GM06990 (cell line): ENCODE results near the gene USP53.

Experiments used
- DNase-seq: peaks from one replicate; pipeline ENCODE4 v3.0.0-alpha.2; 2011; ENCODE audit not compliant: insufficient read length; ENCODE audit errors: extremely low read depth
- H3K27me3 ChIP-seq: replicated peaks from 2 replicates; pipeline ENCODE4 v1.6.0; 2011; ENCODE audit warnings: low read length; ENCODE audit not compliant: control insufficient read depth, insufficient read depth
- H3K36me3 ChIP-seq: 2 replicates; pipeline ENCODE4 v1.5.1; 2011; ENCODE audit warnings: low read length; ENCODE audit not compliant: control insufficient read depth, insufficient read depth
- H3K4me3 ChIP-seq: replicated peaks from 2 replicates; pipeline ENCODE4 v1.5.1; 2011; ENCODE audit warnings: low read depth, mild to moderate bottlenecking, control low read depth, low read length
- TF ChIP-seq, protein P1 (sequence below): IDR thresholded peaks from 2 replicates; pipeline ENCODE4 v1.5.1; 2011; ENCODE audit warnings: low read length, control low read depth, mild to moderate bottlenecking, inconsistent platforms; ENCODE audit not compliant: insufficient read depth, poor library complexity, severe bottlenecking

The USP53 gene

DNA sequence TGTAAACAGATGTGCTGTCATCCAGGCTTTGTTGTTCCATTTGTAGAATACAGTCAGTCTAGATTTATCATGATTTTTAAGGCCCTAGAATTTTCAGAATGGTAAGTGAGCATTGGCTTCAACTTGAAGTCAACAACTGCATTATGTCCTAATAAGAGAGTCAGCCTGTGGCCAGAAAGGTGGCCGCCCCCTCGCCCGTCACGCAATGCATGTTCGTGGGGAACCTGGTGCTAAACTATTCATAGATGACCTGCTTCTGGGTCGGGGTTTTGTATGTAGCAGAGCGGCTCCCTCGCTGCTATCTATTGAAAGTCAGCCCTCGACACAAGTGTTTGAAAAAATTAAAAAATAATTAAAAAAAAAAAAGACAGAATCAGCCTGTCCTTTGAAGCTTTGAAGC, 24.7 kb downstream of the USP53 start:
- Histone ChIP-seq H3K36me3 (no peaks in the 10 kb centered on the region), H3K4me3 (no peak overlapping the region), H3K27me3 (no peaks in the 10 kb centered on the region)
- no peak for DNase-seq
- TF ChIP-seq, protein P1, sequence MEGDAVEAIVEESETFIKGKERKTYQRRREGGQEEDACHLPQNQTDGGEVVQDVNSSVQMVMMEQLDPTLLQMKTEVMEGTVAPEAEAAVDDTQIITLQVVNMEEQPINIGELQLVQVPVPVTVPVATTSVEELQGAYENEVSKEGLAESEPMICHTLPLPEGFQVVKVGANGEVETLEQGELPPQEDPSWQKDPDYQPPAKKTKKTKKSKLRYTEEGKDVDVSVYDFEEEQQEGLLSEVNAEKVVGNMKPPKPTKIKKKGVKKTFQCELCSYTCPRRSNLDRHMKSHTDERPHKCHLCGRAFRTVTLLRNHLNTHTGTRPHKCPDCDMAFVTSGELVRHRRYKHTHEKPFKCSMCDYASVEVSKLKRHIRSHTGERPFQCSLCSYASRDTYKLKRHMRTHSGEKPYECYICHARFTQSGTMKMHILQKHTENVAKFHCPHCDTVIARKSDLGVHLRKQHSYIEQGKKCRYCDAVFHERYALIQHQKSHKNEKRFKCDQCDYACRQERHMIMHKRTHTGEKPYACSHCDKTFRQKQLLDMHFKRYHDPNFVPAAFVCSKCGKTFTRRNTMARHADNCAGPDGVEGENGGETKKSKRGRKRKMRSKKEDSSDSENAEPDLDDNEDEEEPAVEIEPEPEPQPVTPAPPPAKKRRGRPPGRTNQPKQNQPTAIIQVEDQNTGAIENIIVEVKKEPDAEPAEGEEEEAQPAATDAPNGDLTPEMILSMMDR: no peak

DNA sequence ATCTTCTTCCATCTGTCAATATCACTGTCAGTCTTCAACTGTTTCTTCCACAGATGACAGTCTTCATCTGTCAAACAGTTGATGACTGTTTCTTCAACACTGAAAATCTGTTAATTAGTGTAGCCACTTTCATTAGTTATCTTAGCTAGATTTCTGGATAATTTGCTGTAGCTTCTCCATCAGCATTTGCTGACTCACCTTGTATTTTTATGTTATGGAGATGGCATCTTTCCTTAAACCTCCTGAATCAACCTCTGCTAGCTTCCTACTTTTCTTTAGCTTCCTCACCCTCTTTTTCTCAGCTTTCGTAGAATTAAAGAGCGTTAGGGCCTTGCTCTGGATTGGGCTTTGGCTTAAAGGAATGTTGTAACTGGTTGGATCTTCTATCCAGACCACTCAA, 25.1 kb downstream of the USP53 start:
- no peaks in the 10 kb centered on the region for H3K27me3 ChIP-seq
- no peaks in the 10 kb centered on the region for H3K36me3 ChIP-seq
- TF ChIP-seq, protein P1: no peak
- DNase-seq: no peak
- no peak overlapping the region for H3K4me3 ChIP-seq

DNA sequence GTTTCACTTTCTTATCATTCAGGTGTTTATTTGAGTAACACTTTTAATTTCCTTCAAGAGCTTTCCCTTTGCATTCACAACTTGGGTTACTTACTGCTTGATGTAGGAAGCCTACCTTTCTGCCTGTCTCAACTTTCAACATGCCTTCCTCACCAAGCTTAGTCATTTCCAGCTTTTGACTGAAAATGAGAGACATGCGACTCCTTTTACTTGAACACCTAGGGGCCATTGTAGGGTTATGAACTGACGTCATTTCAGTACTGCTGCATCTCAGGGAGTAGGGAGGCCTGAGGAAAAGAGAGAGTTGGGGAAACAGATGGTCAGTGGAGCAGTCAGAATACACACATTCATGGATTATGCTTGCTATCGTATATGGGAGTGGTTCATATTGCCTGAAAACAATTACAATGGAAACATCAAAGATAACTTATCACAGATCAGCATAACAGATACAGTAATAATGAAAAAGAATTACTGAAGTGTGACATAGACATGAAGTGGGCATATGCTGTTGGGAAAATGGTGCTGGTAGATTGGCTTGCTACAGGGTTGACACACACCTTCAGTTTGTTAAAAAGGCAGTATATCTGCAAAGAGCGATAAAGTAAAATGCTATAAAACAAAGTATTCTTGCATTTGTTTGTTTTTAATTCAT, 25.7 kb downstream of the USP53 start:
- H3K36me3 ChIP-seq: no peaks in the 10 kb centered on the region

DNA sequence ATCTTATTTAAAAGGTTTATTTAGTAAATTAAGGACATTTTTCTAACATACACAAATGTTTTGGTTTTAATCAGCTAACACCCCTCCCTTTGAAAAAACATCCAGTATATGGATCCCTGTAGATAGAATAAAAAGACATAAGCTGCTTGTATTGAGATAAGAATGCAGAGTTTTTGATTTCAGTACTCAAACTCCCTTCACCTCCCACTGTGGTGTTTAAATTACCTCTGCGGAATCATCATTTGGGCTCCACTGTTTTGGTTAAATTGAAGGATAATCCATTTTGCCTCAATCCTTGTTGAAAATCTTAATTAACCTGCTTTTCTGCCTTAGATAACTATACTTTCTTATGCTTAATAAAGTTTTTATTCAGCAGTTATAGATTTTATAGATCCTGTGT, 27.6 kb downstream of the USP53 start:
- H3K36me3 ChIP-seq: no peaks in the 10 kb centered on the region
- H3K27me3 ChIP-seq: no peaks in the 10 kb centered on the region

More for the DNA sequence above, 25.7 kb downstream of the USP53 start:
- TF ChIP-seq, protein P1: no peak
- peak; percentile 74 for DNase-seq
- H3K27me3 ChIP-seq: no peaks in the 10 kb centered on the region
- H3K4me3 ChIP-seq: no peak overlapping the region

DNA sequence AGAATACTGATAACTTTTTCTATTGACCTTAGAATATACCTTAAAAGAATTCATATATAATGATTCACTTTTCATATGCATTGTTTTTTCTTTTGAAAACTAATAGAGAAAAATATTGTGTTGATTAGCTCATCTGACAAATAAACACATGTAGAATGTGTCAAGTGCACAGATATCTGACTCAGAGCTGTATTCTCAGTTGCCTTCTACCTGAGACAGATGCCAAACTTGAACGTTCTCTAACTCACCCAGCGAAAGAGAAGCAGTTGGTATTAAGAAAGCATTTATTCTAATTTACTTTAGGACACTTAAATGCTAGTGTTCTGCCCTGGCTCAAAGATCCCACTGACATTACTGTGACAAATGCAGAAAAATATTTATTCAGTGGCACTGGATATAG, 28.1 kb downstream of the USP53 start:
- DNase-seq: no peak
- Histone ChIP-seq H3K27me3 (no peaks in the 10 kb centered on the region), H3K4me3 (no peak overlapping the region), H3K36me3 (no peaks in the 10 kb centered on the region)
- TF ChIP-seq, protein P1: no peak

More for the DNA sequence above, 27.6 kb downstream of the USP53 start:
- no peak for DNase-seq
- H3K4me3 ChIP-seq: no peak overlapping the region
- TF ChIP-seq, protein P1: no peak

DNA sequence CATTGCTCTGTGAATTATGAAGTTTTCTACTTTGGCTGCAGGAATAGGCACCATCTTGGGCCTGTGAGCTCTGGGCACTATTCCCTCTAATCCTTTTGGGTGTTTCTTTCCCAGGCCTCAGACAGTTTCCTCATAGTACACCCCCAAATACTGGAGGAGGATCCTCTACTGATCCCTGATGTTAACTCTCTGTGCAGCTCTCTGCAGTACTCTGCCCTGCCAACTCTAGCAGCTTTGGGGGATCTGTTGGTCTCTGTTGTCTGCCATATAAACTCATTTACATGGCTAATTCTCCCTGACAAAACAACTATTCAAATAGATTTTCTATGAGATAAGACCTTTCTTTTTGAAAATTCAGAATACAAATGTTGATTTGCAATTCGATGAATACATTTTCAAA, 29.9 kb downstream of the USP53 start:
- TF ChIP-seq, protein P1: no peak
- Histone ChIP-seq H3K36me3 (no peaks in the 10 kb centered on the region), H3K4me3 (no peak overlapping the region), H3K27me3 (no peaks in the 10 kb centered on the region)
- no peak for DNase-seq
